CD4-positive, alpha-beta T cell treated with Interferon gamma for 1 hour (primary cell): ENCODE data around the gene VCL.
"Not testable (repeated sequence)": the region's sequence is repeated elsewhere in the genome, so short reads cannot be mapped to it uniquely, and the experiment has no call there.

Experiments used
- DNase-seq: peaks from one replicate; pipeline ENCODE4 v3.0.0-alpha.2; 2020

Gene VCL

DNA sequence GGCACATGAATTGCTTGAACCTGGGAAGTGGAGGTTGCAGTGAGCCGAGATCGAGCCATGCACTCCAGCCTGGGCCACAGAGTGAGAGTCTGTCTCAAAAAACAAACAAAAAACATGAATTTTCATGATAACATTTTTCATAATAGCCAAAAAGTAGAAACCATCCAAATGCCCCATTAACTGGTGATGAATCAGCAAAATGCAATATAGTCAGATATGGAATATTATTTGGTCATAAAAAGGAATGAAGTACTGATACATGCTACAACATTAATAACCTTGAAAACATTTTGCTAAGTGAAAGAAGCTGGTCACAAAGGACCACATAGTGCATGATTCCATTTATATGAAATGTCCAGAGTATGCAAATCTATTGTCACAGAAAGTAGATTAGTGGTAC, 24.5 kb upstream of the VCL start:
- no peak for DNase-seq

DNA sequence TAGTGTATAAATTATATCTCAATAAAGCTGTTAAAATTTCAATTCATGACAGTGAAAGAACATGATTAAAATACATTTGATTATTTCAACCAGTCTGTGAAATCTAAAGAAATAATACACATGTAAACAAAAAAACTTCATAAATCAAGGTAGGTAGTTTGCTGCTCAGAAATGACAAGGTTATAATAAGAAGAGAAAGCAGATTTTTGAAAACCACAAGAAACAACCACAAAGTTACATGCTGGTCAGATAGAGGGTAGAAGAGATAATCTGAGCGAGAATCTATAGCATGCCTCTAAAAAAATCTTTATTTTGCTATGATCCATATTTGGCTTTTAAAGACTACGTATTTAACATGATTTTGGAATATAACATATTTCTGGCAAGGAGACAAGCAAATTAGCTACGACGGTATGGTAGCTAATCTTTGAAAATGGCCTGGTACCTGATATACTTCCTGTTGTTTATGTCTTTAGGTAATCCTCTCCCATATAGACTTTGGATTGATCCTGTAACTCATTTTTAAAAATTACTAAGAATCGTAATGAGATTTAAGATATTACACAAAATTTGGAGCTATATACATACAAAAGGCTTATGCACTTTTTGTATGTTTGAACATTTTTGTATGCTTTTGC, 23.5 kb upstream of the VCL start:
- no peak for DNase-seq

GRCh38 chr10:73975388-73975787, 22.5 kb upstream of the VCL start:
- DNase-seq, result no peak

GRCh38 chr10:73979141-73979808, 18.6 kb upstream of the VCL start:
- no peak for DNase-seq

- DNase-seq, result no peak
These were observed 18.0 kb upstream of the VCL start for GRCh38 chr10:73979809-73980433.

DNA sequence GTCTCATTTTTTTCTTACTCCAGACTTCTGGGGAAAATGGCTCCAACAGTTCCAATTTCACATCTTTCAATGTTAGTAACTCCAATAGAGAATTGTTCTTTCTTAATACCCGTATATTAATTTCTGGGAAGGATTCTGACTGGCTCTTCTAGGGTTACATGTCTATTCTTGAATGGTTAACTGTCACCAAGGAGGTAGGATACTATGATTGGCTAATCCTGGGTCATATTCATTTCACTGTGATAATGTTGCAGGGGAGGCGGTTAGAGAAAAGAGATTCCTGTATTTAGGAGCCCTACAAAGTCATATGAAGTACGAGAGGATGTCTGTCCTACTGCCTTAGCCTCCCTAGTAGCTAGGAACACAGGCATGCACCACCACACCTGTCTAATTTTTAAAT, 16.1 kb upstream of the VCL start:
- DNase-seq, result no peak

DNA sequence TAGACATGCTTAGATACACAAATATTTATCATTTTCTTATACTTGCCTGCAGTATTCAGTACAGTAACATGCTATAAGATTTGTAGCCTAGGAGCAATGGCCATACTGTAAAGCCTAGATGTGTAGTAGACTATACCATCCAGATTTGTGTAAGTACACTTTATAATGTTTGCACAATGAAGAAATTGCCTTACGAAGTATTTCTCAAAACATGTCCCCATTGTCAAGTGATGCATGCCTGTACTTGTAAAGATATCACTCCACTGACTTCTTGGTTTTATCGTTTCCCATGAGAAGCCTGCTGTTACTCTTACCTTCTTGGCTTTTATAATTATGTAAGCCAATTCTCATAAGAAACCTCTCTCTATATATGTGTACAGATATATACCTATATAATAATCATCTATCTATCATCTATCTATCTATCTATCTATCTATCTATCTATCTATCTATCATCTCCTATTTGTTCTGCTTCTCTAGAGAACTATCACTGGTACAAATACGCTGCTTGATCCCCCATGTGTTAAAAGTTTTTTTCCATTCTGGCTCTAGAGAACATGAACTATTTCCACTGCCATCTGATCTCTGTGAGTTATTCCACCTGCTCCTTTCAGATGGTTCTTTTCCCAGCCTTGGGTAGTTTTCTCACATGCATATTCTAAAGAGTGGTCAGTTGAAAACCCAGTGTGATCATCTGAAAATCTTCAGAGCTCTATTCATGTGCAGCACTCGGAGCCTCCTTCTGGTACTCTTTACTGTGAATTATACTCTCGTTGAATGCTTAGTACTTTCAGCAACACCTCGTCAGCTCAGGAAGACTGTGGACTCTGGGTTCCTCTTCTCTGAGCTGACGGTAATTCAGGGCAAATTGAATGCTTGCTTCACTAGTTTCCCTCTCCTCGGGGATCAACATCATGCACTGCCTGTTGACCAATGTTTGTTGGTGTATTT, 14.5 kb upstream of the VCL start:
- no peak for DNase-seq

- DNase-seq, result no peak
These were observed 8.2 kb upstream of the VCL start for GRCh38 chr10:73989594-73990150.

GRCh38 chr10:73991203-73991883, 6.6 kb upstream of the VCL start:
- DNase-seq, result no peak

DNA sequence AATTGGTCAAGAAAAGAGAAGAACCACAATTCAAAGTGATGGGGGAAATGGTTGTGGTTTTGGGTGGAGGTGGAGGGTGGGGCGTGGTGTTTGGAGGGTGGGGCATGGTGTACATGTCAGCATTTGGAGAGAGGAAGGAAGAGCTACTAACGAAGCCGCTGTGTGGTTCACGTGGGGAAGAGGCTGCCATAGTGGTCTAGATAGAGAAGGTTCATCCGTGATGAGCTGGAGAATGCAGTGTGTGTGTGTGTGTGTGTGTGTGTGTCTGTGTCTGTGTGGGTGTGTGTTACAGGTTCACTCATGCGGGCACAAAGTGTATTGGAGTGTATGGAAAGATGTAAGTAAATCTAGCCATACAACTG, 6.1 kb upstream of the VCL start:
- peak; percentile 85 for DNase-seq

DNA sequence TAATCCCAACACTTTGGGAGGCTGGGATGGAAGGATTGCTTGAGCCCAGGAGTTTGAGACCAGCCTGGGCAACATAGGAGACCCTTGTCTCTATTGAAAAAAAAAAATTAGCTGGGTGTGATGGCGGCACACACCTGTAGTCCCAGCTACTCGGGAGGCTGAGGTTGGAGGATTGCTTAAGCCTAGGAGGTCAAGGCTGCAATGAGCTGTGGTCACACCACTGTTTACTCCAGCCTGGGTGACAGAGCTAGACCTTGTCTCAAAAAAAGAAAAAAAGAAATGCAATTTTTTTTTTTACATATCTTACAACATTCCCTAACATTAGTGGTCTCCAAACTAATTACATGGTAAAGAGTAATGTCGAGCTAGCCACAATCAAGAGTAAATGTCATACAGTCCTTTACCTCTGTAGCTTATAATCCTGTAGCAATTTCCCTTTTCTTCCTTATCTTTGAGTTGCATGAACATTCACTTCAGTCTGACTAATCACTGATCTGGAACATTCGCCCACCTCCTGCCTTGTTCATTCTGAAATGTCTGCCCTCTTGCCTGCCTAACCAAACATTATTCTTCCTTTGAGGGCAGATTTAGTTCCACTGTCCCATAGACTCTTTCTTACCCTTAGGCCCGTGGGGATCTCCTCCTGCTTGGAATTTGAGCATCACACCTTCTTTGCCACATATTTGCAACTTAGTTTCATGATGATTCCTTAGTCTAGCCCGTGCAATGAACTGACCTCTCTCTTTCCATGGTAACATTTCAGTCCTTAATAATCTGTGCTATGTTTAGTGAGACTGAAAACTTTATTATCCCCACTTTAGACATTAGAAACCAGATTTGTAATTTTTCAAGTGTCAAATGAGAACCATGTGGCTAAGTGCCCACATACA, 4.8 kb upstream of the VCL start:
- DNase-seq, result no peak

DNA sequence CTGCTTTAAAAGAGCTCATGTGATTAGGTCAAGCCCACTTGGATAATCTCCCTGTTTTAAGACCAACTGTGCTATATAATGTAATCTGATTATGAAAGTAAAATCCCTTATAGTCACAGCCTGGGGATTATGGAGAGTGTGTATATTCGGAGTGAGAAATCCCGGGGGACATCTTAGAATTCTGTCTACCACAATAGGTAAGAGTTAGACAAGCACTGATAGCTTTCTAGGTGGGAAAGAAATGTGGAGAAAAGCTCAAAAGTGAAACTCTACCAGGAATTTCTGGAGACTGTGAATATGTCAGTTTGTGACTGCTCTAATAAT, 2.9 kb upstream of the VCL start:
- DNase-seq, result no peak

GRCh38 chr10:73997461-73997786, 492 bp upstream of the VCL start:
- DNase-seq, result peak; percentile 63

- no peak for DNase-seq
These were observed 660 bp downstream of the VCL start for GRCh38 chr10:73998623-73998928.

DNA sequence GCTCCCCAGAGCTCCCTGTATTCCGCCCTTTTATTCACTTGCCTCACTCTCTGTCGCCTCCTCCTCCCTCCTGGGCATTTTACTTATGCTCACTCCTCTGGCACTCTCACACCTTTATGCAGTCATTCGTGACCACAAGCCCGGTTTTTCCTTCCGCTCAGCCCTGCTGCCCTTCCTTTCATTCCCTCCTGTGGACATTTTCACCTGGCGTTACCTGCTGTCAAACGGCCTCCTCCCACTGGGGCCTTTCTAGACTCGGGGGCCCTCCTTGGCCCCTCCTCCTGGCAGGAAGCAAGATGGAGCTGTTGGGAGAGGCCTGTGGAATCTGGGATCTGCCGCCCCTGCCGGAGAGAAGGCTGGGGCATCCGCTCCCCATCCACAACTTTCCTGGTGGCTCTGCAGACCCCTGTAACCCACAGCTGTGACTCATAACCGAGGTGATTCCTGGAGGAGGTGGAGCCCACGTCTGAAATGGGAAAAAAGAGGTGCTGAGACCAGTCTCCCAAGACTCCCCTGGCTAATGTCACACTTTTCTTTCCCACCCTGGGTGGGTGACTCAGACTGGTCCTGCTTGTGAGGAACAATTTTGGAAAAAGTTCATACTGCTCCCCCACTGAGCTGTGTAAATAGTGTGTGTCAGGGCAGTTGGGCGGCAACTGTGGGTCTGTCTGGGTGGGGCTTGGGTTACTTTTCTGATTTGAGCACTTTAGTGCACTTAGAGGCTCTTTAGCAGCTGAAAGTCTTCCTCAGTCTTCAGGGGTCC, 1.2 kb downstream of the VCL start:
- no peak for DNase-seq

- DNase-seq, result no peak
These were observed 1.8 kb downstream of the VCL start for GRCh38 chr10:73999703-74000102.

DNA sequence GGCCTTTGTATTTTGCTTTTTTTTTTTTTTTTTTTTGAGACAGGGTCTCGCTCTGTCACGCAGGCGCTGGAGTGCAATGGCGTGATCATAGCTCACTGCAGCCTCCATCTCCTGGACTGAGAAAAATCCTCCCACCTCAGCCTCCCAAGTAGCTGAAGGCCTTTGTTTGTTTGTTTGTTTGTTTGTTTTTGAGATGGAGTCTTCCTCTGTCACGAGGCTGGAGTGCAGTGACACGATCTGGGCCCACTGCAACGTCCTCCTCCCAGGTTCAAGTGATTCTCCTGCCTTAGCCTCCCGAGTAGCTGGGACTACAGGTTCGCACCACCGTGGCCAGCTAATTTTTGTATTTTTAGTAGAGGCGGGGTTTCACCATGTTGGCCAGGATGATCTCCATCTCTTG, 2.3 kb downstream of the VCL start:
- DNase-seq, result not testable (repeated sequence)

- no peak for DNase-seq
These were observed 3.2 kb downstream of the VCL start for GRCh38 chr10:74000892-74001669.

- no peak for DNase-seq
These were observed 8.4 kb downstream of the VCL start for GRCh38 chr10:74006269-74006668.

GRCh38 chr10:74008212-74008731, 10.4 kb downstream of the VCL start:
- no peak for DNase-seq
